ENCODE data around the gene ABCC8. TPM values are rescaled to one million over a fixed set of nuclear protein-coding genes. Genes with fewer than 3 reads are reported as not detected.

ABCC8 gene
- total and polyA plus RNA-seq, 10 of the 15 experiments (the other 5 are each of a cell fraction or from before 2014, with no cell fraction given): not detected

- H3K4me1 ChIP-seq (ENCODE audit: control insufficient read depth, insufficient read depth, low read length): no peaks in the 10 kb centered on the region
- ChIA-PET SMC1A (ENCODE audit: uncharacterized antibody, unreplicated experiment) (no interaction called here), CTCF (interaction anchor here (0.7 to 0.9 kb wide), 2 partner anchors 8 to 115 kb away, joined by 3 to 4 read pairs; no protein-coding TSS in a partner anchor), POLR2A (no interaction called here), RAD21 (ENCODE audit: unreplicated experiment) (no interaction called here)
- ATAC-seq: no peak
- peak overlapping the region; percentile 34; the same call in 1 of the 2 replicates for H2AFZ ChIP-seq (ENCODE audit: control insufficient read depth, low read depth, low read length)
- 59% methylated on average over 10 of the region's 10 CpGs for WGBS (ENCODE audit: insufficient coverage, insufficient replicate concordance, low lambda C conversion rate, missing lambda C conversion rate)
- in situ Hi-C loops (cut with MboI) (loop anchor here (10.0 kb wide), 1 partner anchor 115 kb away; no protein-coding TSS in a partner anchor), intact Hi-C loops (cut with micrococcal nuclease; ENCODE audit: unreplicated experiment) (no loop called here)
- DNase-seq (ENCODE audit: low read depth, low spot score): no peak
- H3K79me2 ChIP-seq (ENCODE audit: control insufficient read depth, insufficient read depth, low read length): no peaks in the 10 kb centered on the region
- H3K36me3 ChIP-seq (ENCODE audit: control insufficient read depth in 2 of 2, insufficient read depth in 2 of 2, low read length in 1 of 2): no peaks in the 10 kb centered on the region
- no peak overlapping the region for H3K4me3 ChIP-seq
- no TSS peak for BruUV-seq (replicated peaks)
- H3K27ac ChIP-seq (ENCODE audit: control insufficient read depth, insufficient read depth): no peak overlapping the region
- FAIRE-seq: no peak
- H3K4me2 ChIP-seq (ENCODE audit: control insufficient read depth, insufficient read depth): no peak overlapping the region; the same call in 1 of the 2 replicates
- H3K9me3 ChIP-seq (replicated peaks; ENCODE audit: control insufficient read depth, insufficient read depth, low read length): no peaks in the 10 kb centered on the region
- H3K27me3 ChIP-seq (replicated peaks in 1 of 2; ENCODE audit: control insufficient read depth in 2 of 2, insufficient read depth in 2 of 2, low read length in 1 of 2): peaks cover 0 to 2% of the 10 kb centered on the region in 2 experiments; a peak in 2 of 4 replicates
- no peaks in the 10 kb centered on the region for H4K20me1 ChIP-seq (ENCODE audit: control insufficient read depth, insufficient read depth)
- H3K9ac ChIP-seq (ENCODE audit: control insufficient read depth, insufficient read depth, low read length): no peak overlapping the region
- TF ChIP-seq IKZF2 (IDR thresholded peaks at IDR 0.05) (no peak), HCFC1 (IDR thresholded peaks at IDR 0.05; ENCODE audit: low read length) (no peak), SMARCA5 (IDR thresholded peaks at IDR 0.05) (no peak), FOXK2 (IDR thresholded peaks at IDR 0.05) (no peak), SRF (IDR thresholded peaks at IDR 0.05; ENCODE audit: low read depth in 2 of 2, low read length in 2 of 2) (no peak), RUNX3 (IDR thresholded peaks at IDR 0.05; ENCODE audit: low read length) (no peak), NR2C2 (IDR thresholded peaks at IDR 0.05; ENCODE audit: borderline replicate concordance, control insufficient read depth, insufficient read length, low read depth) (no peak), EZH2 (IDR thresholded peaks at IDR 0.05; ENCODE audit: borderline replicate concordance, control insufficient read depth, low read depth, low read length) (no peak), KLF5 (IDR thresholded peaks at IDR 0.05; ENCODE audit: partially characterized antibody) (no peak), MTA3 (IDR thresholded peaks at IDR 0.05; ENCODE audit: borderline replicate concordance, low read length) (no peak), EP300 (IDR thresholded peaks at IDR 0.05; ENCODE audit: borderline replicate concordance in 1 of 2, control insufficient read depth in 1 of 2, low read depth in 2 of 2, low read length in 2 of 2) (no peak), SP1 (IDR thresholded peaks at IDR 0.05; ENCODE audit: low read depth, low read length) (no peak), CTCF (IDR thresholded peaks at IDR 0.05 in 2 of 3, conservative IDR thresholded peaks at IDR 0.05 in 1 of 3; ENCODE audit: control insufficient read depth in 2 of 3, extremely low read depth in 1 of 3, insufficient read depth in 1 of 3, low read depth in 3 of 3, low read length in 3 of 3) (no peak), SMC3 (IDR thresholded peaks at IDR 0.05; ENCODE audit: borderline replicate concordance, low read length) (no peak), FOXM1 (IDR thresholded peaks at IDR 0.05; ENCODE audit: low read depth, low read length) (no peak)
- TF ChIP-seq, protein P1, sequence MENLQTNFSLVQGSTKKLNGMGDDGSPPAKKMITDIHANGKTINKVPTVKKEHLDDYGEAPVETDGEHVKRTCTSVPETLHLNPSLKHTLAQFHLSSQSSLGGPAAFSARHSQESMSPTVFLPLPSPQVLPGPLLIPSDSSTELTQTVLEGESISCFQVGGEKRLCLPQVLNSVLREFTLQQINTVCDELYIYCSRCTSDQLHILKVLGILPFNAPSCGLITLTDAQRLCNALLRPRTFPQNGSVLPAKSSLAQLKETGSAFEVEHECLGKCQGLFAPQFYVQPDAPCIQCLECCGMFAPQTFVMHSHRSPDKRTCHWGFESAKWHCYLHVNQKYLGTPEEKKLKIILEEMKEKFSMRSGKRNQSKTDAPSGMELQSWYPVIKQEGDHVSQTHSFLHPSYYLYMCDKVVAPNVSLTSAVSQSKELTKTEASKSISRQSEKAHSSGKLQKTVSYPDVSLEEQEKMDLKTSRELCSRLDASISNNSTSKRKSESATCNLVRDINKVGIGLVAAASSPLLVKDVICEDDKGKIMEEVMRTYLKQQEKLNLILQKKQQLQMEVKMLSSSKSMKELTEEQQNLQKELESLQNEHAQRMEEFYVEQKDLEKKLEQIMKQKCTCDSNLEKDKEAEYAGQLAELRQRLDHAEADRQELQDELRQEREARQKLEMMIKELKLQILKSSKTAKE (IDR thresholded peaks at IDR 0.05; ENCODE audit: low read depth, poor library complexity, severe bottlenecking): no peak
- TF ChIP-seq, protein P2, sequence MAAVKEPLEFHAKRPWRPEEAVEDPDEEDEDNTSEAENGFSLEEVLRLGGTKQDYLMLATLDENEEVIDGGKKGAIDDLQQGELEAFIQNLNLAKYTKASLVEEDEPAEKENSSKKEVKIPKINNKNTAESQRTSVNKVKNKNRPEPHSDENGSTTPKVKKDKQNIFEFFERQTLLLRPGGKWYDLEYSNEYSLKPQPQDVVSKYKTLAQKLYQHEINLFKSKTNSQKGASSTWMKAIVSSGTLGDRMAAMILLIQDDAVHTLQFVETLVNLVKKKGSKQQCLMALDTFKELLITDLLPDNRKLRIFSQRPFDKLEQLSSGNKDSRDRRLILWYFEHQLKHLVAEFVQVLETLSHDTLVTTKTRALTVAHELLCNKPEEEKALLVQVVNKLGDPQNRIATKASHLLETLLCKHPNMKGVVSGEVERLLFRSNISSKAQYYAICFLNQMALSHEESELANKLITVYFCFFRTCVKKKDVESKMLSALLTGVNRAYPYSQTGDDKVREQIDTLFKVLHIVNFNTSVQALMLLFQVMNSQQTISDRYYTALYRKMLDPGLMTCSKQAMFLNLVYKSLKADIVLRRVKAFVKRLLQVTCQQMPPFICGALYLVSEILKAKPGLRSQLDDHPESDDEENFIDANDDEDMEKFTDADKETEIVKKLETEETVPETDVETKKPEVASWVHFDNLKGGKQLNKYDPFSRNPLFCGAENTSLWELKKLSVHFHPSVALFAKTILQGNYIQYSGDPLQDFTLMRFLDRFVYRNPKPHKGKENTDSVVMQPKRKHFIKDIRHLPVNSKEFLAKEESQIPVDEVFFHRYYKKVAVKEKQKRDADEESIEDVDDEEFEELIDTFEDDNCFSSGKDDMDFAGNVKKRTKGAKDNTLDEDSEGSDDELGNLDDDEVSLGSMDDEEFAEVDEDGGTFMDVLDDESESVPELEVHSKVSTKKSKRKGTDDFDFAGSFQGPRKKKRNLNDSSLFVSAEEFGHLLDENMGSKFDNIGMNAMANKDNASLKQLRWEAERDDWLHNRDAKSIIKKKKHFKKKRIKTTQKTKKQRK (IDR thresholded peaks at IDR 0.05; ENCODE audit: low read depth, low read length): no peak
Measured at GRCh38 chr11:17389957-17390649, 86.5 kb downstream of the ABCC8 start.
